Loucy (cell line): ENCODE data around the gene CKMT2.

Source experiments
- H2AFZ ChIP-seq: fragments of 200-600 bp; sonication (generic); 2 replicates; pipeline ENCODE4 v1.6.0; 2016; ENCODE audit warnings: antibody characterized with exemption, mild to moderate bottlenecking, low read length, moderate library complexity
- H3F3A ChIP-seq: fragments of 200-600 bp; 2 replicates; pipeline ENCODE4 v1.6.0; 2016; ENCODE audit warnings: antibody characterized with exemption, low read depth, mild to moderate bottlenecking
- H3K27me3 ChIP-seq: fragments of 200-600 bp; sonication (generic); 2 replicates; pipeline ENCODE4 v1.6.1; 2014; ENCODE audit warnings: low read length, mild to moderate bottlenecking; ENCODE audit not compliant: insufficient read depth, poor library complexity, severe bottlenecking
- H3K36me3 ChIP-seq: fragments of 200-600 bp; sonication (generic); 2 replicates; pipeline ENCODE4 v1.6.1; 2016; ENCODE audit warnings: low read length; ENCODE audit not compliant: insufficient read depth
- H3K4me1 ChIP-seq: fragments of 200-600 bp; sonication (generic); 2 replicates; pipeline ENCODE4 v1.5.1; 2014; ENCODE audit warnings: low read length, mild to moderate bottlenecking; ENCODE audit not compliant: insufficient read depth, poor library complexity, severe bottlenecking
- H3K4me2 ChIP-seq: fragments of 200-600 bp; sonication (generic); 2 replicates; pipeline ENCODE4 v1.6.0; 2014; ENCODE audit warnings: antibody characterized with exemption, low read length, low read depth, mild to moderate bottlenecking; ENCODE audit not compliant: poor library complexity, severe bottlenecking
- H3K4me3 ChIP-seq: fragments of 200-600 bp; sonication (generic); 2 replicates; pipeline ENCODE4 v1.5.1; 2014; ENCODE audit warnings: low read length, mild to moderate bottlenecking, mixed read lengths; ENCODE audit not compliant: poor library complexity, severe bottlenecking
- H3K79me2 ChIP-seq: fragments of 200-600 bp; sonication (generic); 2 replicates; pipeline ENCODE4 v1.6.1; 2014; ENCODE audit warnings: low read length; ENCODE audit not compliant: insufficient read depth
- H3K9ac ChIP-seq: fragments of 200-600 bp; sonication (generic); 2 replicates; pipeline ENCODE4 v1.6.0; 2014; ENCODE audit warnings: mild to moderate bottlenecking, low read depth, low read length, moderate library complexity; ENCODE audit not compliant: poor library complexity, severe bottlenecking
- H3K9me2 ChIP-seq: fragments of 200-600 bp; sonication (generic); replicated peaks from 2 replicates; pipeline ENCODE4 v1.6.1; 2016; ENCODE audit warnings: low read depth, low read length, mixed read lengths
- H3K9me3 ChIP-seq: fragments of 200-600 bp; sonication (generic); 2 replicates; pipeline ENCODE4 v1.6.1; 2014; ENCODE audit warnings: mild to moderate bottlenecking, antibody characterized with exemption, low read length, low read depth; ENCODE audit not compliant: insufficient read depth
- H4K20me1 ChIP-seq: fragments of 200-600 bp; sonication (generic); 2 replicates; pipeline ENCODE4 v1.6.0; 2014; ENCODE audit warnings: antibody characterized with exemption, low read length, mild to moderate bottlenecking; ENCODE audit not compliant: insufficient read depth, poor library complexity, severe bottlenecking
- EZH2phosphoT487 ChIP-seq: fragments of 200-600 bp; IDR thresholded peaks from 2 replicates; pipeline ENCODE4 v1.6.1; 2018; ENCODE audit warnings: antibody characterized with exemption, mild to moderate bottlenecking, moderate library complexity, borderline replicate concordance
- TF ChIP-seq, protein P1 (sequence below): fragments of 200-600 bp; sonication (generic); conservative IDR thresholded peaks from 2 replicates; pipeline ENCODE4 v1.5.1; 2014; ENCODE audit warnings: mild to moderate bottlenecking, antibody characterized with exemption, low read length

CKMT2 gene

DNA sequence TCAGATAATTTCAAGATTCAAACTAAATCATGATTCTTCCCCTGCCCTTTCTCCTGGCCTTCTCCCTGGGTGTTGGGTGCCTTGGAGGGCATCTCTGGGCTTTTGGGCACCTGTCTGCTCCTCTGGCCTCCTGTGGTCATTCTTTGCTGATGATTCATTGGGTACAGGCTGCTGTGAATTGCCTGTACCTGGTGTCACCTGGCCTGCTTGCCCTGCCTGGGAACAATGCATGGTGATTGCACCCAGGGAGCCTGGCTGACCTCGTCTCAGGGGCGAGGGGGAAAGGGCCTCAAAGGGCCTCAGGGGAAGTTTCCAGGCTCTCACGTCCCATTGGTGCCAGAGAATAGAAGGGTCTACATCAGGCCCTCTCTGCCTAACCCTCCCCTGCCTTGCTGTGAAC is 20.1 kb upstream of the CKMT2 start:
- H3K79me2 ChIP-seq: no peaks in the 10 kb centered on the region
- no peaks in the 10 kb centered on the region for H4K20me1 ChIP-seq
- no peaks in the 10 kb centered on the region for H3K9me2 ChIP-seq
- no peaks in the 10 kb centered on the region for H3K27me3 ChIP-seq
- H3F3A ChIP-seq: no peaks in the 10 kb centered on the region
- no peak overlapping the region for H2AFZ ChIP-seq
- TF ChIP-seq EZH2phosphoT487: no peak
- TF ChIP-seq, protein P1, sequence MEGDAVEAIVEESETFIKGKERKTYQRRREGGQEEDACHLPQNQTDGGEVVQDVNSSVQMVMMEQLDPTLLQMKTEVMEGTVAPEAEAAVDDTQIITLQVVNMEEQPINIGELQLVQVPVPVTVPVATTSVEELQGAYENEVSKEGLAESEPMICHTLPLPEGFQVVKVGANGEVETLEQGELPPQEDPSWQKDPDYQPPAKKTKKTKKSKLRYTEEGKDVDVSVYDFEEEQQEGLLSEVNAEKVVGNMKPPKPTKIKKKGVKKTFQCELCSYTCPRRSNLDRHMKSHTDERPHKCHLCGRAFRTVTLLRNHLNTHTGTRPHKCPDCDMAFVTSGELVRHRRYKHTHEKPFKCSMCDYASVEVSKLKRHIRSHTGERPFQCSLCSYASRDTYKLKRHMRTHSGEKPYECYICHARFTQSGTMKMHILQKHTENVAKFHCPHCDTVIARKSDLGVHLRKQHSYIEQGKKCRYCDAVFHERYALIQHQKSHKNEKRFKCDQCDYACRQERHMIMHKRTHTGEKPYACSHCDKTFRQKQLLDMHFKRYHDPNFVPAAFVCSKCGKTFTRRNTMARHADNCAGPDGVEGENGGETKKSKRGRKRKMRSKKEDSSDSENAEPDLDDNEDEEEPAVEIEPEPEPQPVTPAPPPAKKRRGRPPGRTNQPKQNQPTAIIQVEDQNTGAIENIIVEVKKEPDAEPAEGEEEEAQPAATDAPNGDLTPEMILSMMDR: no peak
- no peaks in the 10 kb centered on the region for H3K36me3 ChIP-seq
- H3K9ac ChIP-seq: no peak overlapping the region
- H3K4me2 ChIP-seq: no peak overlapping the region
- H3K4me1 ChIP-seq: no peaks in the 10 kb centered on the region
- no peak overlapping the region for H3K4me3 ChIP-seq
- H3K9me3 ChIP-seq: no peaks in the 10 kb centered on the region

DNA sequence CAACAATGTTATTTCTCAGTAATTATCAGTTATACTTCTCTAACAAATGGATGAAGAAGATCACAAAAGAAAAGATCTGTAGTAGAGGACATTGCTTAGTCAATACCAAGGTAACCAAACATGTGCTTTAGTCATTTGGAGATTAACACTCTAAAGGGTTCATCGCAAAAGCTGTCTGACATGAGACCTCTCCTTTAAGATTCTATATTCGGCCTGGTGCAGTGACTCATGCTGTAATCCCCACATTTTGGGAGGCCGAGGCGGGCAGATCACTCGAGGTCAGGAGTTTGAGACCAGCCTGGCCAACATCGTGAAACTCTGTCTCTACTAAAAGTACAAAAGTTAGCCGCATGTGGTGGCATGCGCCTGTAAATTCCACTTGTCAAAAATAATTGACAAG is 18.3 kb upstream of the CKMT2 start:
- Histone ChIP-seq H3K79me2 (no peaks in the 10 kb centered on the region), H4K20me1 (no peaks in the 10 kb centered on the region), H3K4me3 (no peak overlapping the region), H3K9ac (no peak overlapping the region), H3K9me3 (no peaks in the 10 kb centered on the region), H3K4me1 (no peaks in the 10 kb centered on the region), H3K9me2 (no peaks in the 10 kb centered on the region), H3K4me2 (no peak overlapping the region), H3F3A (no peaks in the 10 kb centered on the region), H2AFZ (no peak overlapping the region), H3K36me3 (no peaks in the 10 kb centered on the region), H3K27me3 (no peaks in the 10 kb centered on the region)
- TF ChIP-seq, protein P1: no peak
- no peak for TF ChIP-seq EZH2phosphoT487

DNA sequence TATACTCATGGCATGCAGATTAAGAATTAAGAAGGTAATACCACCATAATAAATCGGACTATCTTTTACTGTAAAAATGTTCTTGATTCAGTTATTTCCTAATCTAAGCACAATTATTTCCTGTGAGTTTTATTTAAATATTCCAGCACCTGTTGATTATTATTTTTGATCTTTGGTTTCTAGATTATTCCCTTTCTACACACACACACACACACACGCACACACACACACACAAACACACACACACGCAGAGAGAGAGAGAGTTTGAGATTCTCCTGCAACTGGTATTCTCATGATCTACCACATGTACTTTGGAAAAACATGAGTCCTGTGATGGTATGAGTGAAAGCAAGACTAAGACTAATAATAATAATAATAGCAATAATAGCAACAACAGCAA is 17.0 kb upstream of the CKMT2 start:
- no peaks in the 10 kb centered on the region for H3K4me1 ChIP-seq
- no peak overlapping the region for H2AFZ ChIP-seq
- H3F3A ChIP-seq: no peaks in the 10 kb centered on the region
- no peaks in the 10 kb centered on the region for H3K9me3 ChIP-seq
- H3K9ac ChIP-seq: no peak overlapping the region
- TF ChIP-seq, protein P1: no peak
- TF ChIP-seq EZH2phosphoT487: no peak
- H3K36me3 ChIP-seq: no peaks in the 10 kb centered on the region
- no peak overlapping the region for H3K4me3 ChIP-seq
- H3K79me2 ChIP-seq: no peaks in the 10 kb centered on the region
- H3K4me2 ChIP-seq: no peak overlapping the region
- no peaks in the 10 kb centered on the region for H4K20me1 ChIP-seq
- H3K27me3 ChIP-seq: no peaks in the 10 kb centered on the region
- no peaks in the 10 kb centered on the region for H3K9me2 ChIP-seq
